Endometrial microvascular endothelial cells (primary cell): Measurements from ENCODE around the gene RPP21. TPM values are rescaled to one million over a fixed set of nuclear protein-coding genes. Genes with fewer than 3 reads are reported as not detected.

Experiments used
- in situ Hi-C: cut with HindIII; loops from 2 replicates; pipeline ENCODE4 v1.10.0; 2017; ENCODE audit warnings: low sequenced_read_pairs, low pct_unique_long_range_greater_than_20kb; ENCODE audit errors: inconsistent ontology term
- total RNA-seq: library from RNA; depleted of rRNA; stranded (reverse); fragments of >200 nt; gene quantifications from one replicate; pipeline ENCODE4 v1.2.3, GENCODE V29; 2015; ENCODE audit errors: inconsistent ontology term

The RPP21 gene
- total RNA-seq: 78.4 TPM

- in situ Hi-C loops: no loop called here
Measured at GRCh38 chr6:30344868-30345671, at the start of gene RPP21. Gene RPP21 (plus strand): TSS chr6:30345156. CDS start chr6:30345172, 16 bp downstream.

- in situ Hi-C loops: no loop called here
Measured at GRCh38 chr6:30295837-30296236, 49.1 kb upstream of the RPP21 start.

GRCh38 chr6:30304002-30304401 is 41.0 kb upstream of the RPP21 start:
- in situ Hi-C loops: no loop called here

- in situ Hi-C loops: no loop called here
Measured at GRCh38 chr6:30311101-30311500, 33.9 kb upstream of the RPP21 start.

- in situ Hi-C loops: no loop called here
Measured at GRCh38 chr6:30311671-30312070, 33.3 kb upstream of the RPP21 start.

GRCh38 chr6:30312266-30312665 is 32.7 kb upstream of the RPP21 start:
- in situ Hi-C loops: no loop called here

- in situ Hi-C loops: no loop called here
Measured at GRCh38 chr6:30312676-30313321, 32.2 kb upstream of the RPP21 start.

- in situ Hi-C loops: no loop called here
Measured at GRCh38 chr6:30315156-30315555, 29.8 kb upstream of the RPP21 start.

GRCh38 chr6:30317913-30318589 is 26.9 kb upstream of the RPP21 start:
- in situ Hi-C loops: no loop called here

GRCh38 chr6:30319146-30319835 is 25.7 kb upstream of the RPP21 start:
- in situ Hi-C loops: no loop called here

GRCh38 chr6:30321692-30322388 is 23.1 kb upstream of the RPP21 start:
- in situ Hi-C loops: no loop called here

GRCh38 chr6:30322527-30323501 is 22.1 kb upstream of the RPP21 start:
- in situ Hi-C loops: no loop called here

GRCh38 chr6:30323806-30324205 is 21.1 kb upstream of the RPP21 start:
- in situ Hi-C loops: no loop called here

- in situ Hi-C loops: no loop called here
Measured at GRCh38 chr6:30325150-30325872, 19.6 kb upstream of the RPP21 start.

GRCh38 chr6:30325873-30326525 is 19.0 kb upstream of the RPP21 start:
- in situ Hi-C loops: no loop called here

- in situ Hi-C loops: no loop called here
Measured at GRCh38 chr6:30326526-30327231, 18.3 kb upstream of the RPP21 start, which contains the start of gene TRIM39. Gene TRIM39 (plus strand): TSS chr6:30326927. CDS start chr6:30329318, 2,391 bp downstream.
